ENCODE data around the gene NUDT19. TPM values are rescaled to one million over a fixed set of nuclear protein-coding genes. Genes with fewer than 3 reads are reported as not detected.
"Not testable (repeated sequence)": the region's sequence is repeated elsewhere in the genome, so short reads cannot be mapped to it uniquely, and the experiment has no call there.

Gene NUDT19
- total and polyA plus RNA-seq, 12 donors: 9.1 to 27.7 (median 19.8) TPM

DNA sequence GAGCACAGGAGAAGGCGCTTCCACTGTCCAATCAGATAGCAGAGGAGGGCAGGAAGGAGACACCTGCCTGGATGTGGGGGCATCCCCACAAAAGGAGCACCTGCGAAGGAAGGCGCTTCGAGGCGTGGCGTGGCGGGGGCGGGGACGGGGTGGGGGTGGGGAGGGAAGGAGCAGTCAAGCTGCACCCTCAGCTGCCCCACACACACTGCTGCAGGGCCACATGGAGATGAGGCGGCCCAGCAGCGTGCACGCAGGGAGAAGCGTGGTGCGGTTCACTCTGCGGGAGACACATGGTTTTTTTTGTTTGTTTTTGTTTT, 38.1 kb upstream of the NUDT19 start:
- WGBS, 2 donors: 93% methylated on average over 15 of the region's 15 CpGs
- ATAC-seq: no peak
- TF ChIP-seq CTCF (IDR thresholded peaks at IDR 0.05): no peak
- Histone ChIP-seq H3K27ac (peak overlapping the region in 3 of 10 donors; percentile 1 to 76 (median 56)), H3K4me3 (no peak overlapping the region), H3K36me3 (peaks cover 0 to 73% (median 4%) of the 10 kb centered on the region in 9 donors), H3K4me1 (peaks cover 2 to 43% (median 23%) of the 10 kb centered on the region in 9 donors), H3K27me3 (no peaks in the 10 kb centered on the region), H3K9me3 (no peaks in the 10 kb centered on the region)
- intact Hi-C loops (cut with DNase I): no loop called here
- no peak for DNase-seq

- H3K36me3 ChIP-seq: peaks cover 0 to 65% (median 4%) of the 10 kb centered on the region in 9 donors
- H3K4me1 ChIP-seq: peaks cover 2 to 23% (median 20%) of the 10 kb centered on the region in 9 donors
- intact Hi-C loops (cut with DNase I); ATAC-seq; H3K4me3 ChIP-seq; H3K27me3 ChIP-seq; H3K9me3 ChIP-seq; H3K27ac ChIP-seq; DNase-seq: not testable (repeated sequence)
- WGBS, 2 donors: 98 to 100% methylated on average over 8 of the region's 8 CpGs
Measured at GRCh38 chr19:32656379-32656778, 35.2 kb upstream of the NUDT19 start.

DNA sequence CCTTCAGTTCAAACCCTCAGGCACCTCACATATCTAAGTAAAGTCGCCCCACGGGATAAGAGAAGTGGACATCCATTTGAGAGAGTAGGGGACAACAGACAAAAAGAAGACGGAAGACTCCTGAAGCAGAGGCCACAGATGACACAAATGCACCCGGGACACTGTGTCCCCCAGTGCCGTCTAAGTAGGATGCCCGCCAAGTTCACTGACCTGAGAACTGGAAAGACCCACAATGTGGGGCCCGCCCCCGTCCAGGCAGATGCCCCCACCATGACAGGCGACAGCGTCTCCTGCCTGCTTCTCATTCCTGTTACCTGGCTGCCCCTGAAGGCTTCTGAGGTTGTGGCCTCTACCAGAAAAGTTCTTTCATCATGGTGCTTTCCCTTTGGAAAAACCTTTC, 33.5 kb upstream of the NUDT19 start:
- no peak overlapping the region for H3K27ac ChIP-seq
- no peak for TF ChIP-seq CTCF (IDR thresholded peaks at IDR 0.05)
- no peaks in the 10 kb centered on the region for H3K9me3 ChIP-seq
- H3K27me3 ChIP-seq: no peaks in the 10 kb centered on the region
- ATAC-seq: peak in 1 of 8 donors; percentile 24
- WGBS, 2 donors: 83 to 89% methylated on average over 10 of the region's 10 CpGs
- no peak overlapping the region for H3K4me3 ChIP-seq
- H3K36me3 ChIP-seq: peaks cover 0 to 57% (median 4%) of the 10 kb centered on the region in 9 donors
- intact Hi-C loops (cut with DNase I): no loop called here
- DNase-seq: no peak
- H3K4me1 ChIP-seq: peaks cover 0 to 16% (median 3%) of the 10 kb centered on the region in 9 donors

- DNase-seq (no peak), ATAC-seq (no peak)
- 86 to 92% methylated on average over 10 of the region's 10 CpGs for WGBS, 2 donors
- no peak overlapping the region for H3K4me3 ChIP-seq
- no peak for TF ChIP-seq CTCF (IDR thresholded peaks at IDR 0.05)
- H3K36me3 ChIP-seq: peaks cover 0 to 54% (median 4%) of the 10 kb centered on the region in 9 donors
- H3K4me1 ChIP-seq: peaks cover 0 to 13% (median 0%) of the 10 kb centered on the region in 9 donors
- H3K27me3 ChIP-seq: no peaks in the 10 kb centered on the region
- intact Hi-C loops (cut with DNase I): no loop called here
- H3K27ac ChIP-seq: no peak overlapping the region
- no peaks in the 10 kb centered on the region for H3K9me3 ChIP-seq
Measured at GRCh38 chr19:32658527-32658926, 33.1 kb upstream of the NUDT19 start.

DNA sequence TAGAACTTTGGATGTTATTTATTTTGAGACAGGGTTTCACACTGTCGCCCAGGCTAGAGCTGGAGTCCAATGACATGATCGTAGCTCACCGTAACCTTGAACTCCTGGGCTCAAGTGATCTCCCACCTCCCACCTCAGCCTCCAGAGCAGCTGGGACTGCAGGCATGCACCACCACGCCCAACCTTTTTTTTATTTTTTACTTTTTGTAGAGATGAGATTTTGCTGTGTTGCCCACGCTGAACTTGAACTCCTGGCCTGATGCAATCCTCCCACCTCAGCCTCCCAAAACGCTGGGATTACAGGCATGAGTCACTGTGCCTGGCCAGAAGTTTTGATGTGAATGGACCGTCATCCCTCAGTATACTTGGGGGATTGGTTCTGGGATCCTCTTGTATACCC, 30.3 kb upstream of the NUDT19 start:
- H3K27me3 ChIP-seq: no peaks in the 10 kb centered on the region
- peaks cover 0 to 17% (median 5%) of the 10 kb centered on the region in 9 donors for H3K4me1 ChIP-seq
- no peak for TF ChIP-seq CTCF (IDR thresholded peaks at IDR 0.05)
- no peak overlapping the region for H3K4me3 ChIP-seq
- peaks cover 0 to 27% (median 2%) of the 10 kb centered on the region in 9 donors for H3K36me3 ChIP-seq
- no peaks in the 10 kb centered on the region for H3K9me3 ChIP-seq
- H3K27ac ChIP-seq: no peak overlapping the region
- ATAC-seq (no peak), DNase-seq (no peak)
- WGBS, 2 donors: 87 to 94% methylated on average over 7 of the region's 7 CpGs
- intact Hi-C loops (cut with DNase I): no loop called here

Measured in heart right ventricle (tissue), 16 donors.